ENCODE data around the gene MORN4.
"Not testable (repeated sequence)": the region's sequence is repeated elsewhere in the genome, so short reads cannot be mapped to it uniquely, and the experiment has no call there.

The MORN4 gene

GRCh38 chr10:97640868-97641811, 7.8 kb upstream of the MORN4 start:
- DNase-seq, result no peak

- peak; percentile 87 for DNase-seq
Measured at GRCh38 chr10:97640174-97640867, 7.0 kb upstream of the MORN4 start, which contains the start of gene PI4K2A. Gene PI4K2A, plus strand, starts transcription at chr10:97640671. Its CDS starts 72 bp downstream, at chr10:97640743.

DNA sequence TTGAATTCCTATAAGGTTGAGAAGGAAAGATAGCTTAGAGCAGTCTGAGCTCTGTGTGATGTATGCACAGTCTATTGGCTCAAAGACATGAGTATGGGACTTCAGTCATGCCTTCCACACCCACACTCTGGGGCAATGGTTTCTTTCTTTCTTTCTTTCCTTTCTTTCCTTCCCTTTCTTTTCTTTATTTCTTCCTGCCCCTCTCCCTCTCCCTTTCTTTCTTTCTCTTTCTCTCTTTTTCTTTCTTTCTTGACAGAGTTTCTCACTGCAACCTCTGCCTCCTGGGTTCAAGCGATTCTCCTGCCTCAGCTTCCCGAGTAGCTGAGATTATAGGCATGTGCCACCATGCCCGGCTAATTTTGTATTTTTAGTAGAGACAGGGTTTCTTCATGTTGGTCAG, 5.8 kb upstream of the MORN4 start:
- DNase-seq, result not testable (repeated sequence)

DNA sequence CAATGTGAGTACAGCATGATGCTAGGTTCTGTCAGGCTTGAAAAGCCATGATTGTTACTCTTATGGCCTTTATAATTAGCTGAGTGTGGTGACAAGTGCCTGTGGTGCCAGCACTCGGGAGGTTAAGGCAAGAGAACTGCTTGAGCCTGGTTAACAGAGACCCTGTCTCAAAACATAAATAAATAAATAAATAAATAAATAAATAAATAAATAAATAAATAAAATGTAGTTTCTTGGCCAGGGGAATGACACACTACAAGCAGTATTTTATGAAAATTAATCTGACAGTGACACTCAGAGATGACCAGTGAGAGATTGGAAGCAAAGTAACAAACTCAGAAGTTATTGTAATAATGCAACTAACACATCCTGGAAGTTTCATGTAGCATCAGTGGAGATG, 2.3 kb upstream of the MORN4 start:
- DNase-seq, result no peak

- no peak for DNase-seq
Measured at GRCh38 chr10:97633921-97634320, 621 bp upstream of the MORN4 start.

DNA sequence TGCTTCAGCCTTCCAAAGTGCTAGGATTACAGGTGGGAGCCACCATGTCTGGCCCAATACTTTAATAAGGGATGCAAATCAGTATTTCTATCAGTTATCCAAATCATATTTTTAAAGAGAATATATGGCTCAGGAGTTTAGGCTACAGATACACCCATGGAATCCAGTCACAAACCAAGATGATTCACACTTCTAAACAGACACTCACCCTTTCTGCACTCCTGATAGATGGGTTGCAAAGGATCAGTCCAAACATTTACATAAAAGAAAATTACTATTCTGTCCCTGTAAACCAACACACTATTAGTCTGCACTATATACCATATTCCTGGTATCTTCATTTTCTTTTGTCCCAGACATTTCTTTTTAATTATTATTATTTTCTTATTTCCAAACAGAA, 2.2 kb downstream of the MORN4 start:
- no peak for DNase-seq

DNA sequence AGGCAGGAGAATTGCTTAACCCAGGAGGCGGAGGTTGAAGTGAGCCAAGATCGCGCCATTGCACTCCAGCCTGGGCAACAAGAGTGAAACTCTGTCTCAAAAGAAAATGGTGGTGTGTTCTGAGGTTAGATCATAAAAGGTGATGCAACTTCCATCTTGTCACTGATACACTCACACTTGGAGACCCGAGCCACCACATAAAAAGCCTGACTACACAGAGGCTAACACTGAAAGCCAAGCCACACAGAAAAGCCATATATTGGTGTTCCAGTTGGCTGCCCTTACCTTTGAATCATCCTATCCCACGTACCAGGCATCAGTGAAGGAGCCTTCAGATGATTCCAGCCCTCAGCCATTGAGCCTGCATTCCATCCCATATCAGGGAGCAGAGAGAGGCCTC, 4.0 kb downstream of the MORN4 start:
- DNase-seq, result no peak

DNA sequence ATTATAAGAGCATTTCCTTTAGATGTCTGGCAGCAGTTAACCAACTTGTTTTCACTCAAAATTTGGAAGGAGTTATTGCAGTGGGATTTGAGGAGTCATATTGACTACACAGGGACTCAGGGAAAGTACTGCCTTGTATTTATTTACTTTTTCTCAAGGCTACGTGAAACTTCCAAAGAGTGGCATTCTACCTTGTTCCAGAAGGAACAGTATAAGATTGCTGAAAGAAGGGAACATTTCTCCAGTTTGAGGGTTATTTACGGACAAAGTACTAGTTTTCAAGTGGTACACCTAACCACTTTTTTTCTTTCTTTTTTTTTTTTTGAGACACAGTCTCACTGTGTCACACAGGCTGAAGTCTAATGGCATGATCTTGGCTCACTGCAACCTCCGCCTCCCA, 5.1 kb downstream of the MORN4 start:
- DNase-seq, result no peak

- no peak for DNase-seq
Measured at GRCh38 chr10:97627731-97628130, 5.6 kb downstream of the MORN4 start.

DNA sequence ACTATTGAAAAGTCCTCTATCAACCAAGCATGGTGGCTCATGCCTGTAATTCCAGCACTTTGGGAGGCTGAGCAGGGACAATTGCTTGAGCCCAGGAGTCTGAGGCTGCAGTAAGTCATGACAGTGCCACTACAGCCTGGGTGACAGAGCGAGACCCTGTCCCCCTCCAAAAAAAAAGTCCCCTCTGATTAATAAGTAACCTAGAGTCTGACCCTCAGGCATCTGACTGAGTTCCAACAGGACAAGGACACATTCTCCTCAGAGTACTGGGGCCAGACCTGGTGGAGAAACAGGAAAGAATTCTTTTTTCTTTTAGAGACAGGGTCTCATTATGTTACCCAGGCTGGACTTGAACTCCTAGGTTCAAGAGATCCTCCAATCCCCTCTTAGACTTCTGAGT, 10.0 kb downstream of the MORN4 start:
- no peak for DNase-seq

DNA sequence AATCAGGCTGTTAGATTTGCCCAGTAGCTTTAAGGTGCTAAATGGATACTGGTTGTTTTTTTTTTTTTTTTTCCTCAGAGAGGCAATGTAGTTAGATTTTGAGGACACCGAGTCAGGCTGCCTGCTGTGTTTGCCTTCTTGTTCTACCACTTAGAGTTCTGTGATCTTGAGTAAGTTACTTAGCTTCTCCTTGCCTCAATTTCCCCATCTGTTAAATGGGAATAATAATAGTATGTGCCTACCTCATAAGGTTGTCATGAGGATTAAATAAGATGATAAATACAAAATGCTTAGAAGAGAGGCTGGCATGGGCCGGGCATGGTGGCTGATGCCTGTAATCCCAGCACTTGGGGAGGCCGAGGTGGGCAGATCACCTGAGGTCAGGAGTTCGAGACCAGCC, 14.6 kb downstream of the MORN4 start:
- DNase-seq, result no peak

DNA sequence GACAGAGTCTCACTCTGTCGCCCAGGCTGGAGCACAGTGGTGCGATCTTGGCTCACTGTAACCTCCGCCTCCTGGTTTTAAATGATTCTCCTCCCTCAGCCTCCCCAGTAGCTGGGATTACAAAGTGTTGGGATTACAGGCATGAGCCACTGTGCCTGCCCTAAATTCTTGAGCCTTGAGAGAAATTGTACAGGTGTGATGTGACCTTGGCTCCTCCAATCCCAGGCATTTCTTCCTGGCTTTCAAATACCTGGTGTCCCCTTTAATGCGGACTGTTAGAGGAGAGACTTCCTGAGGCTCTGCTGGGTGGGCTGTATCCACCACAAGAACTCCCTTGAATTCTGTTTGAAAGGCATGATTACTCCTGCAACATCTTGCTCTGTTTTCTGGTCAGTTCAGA, 15.0 kb downstream of the MORN4 start:
- DNase-seq, result no peak

- no peak for DNase-seq
Measured at GRCh38 chr10:97612386-97612785, 20.9 kb downstream of the MORN4 start.

DNA sequence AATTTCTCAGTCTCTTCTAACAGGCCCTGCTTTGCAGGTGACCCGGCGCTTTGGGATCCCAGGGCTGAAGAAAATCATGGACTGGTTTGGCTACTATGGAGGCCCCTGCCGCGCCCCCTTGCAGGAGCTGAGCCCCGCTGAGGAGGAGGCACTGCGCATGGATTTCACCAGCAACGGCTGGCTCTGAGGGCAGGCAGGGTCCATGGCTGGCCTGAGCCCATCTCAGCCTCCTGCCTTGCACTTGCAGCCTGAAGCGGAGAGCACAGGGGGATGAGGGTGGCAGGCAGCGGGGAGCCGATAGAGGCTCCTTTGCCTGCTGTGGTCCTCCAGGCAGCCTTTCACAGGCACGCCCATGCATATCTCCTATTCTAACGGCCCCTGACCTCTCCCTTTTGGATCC, 21.8 kb downstream of the MORN4 start:
- no peak for DNase-seq

GRCh38 chr10:97608991-97609561, 24.2 kb downstream of the MORN4 start:
- DNase-seq, result no peak

- no peak for DNase-seq
Measured at GRCh38 chr10:97607095-97607636, 26.1 kb downstream of the MORN4 start.

DNA sequence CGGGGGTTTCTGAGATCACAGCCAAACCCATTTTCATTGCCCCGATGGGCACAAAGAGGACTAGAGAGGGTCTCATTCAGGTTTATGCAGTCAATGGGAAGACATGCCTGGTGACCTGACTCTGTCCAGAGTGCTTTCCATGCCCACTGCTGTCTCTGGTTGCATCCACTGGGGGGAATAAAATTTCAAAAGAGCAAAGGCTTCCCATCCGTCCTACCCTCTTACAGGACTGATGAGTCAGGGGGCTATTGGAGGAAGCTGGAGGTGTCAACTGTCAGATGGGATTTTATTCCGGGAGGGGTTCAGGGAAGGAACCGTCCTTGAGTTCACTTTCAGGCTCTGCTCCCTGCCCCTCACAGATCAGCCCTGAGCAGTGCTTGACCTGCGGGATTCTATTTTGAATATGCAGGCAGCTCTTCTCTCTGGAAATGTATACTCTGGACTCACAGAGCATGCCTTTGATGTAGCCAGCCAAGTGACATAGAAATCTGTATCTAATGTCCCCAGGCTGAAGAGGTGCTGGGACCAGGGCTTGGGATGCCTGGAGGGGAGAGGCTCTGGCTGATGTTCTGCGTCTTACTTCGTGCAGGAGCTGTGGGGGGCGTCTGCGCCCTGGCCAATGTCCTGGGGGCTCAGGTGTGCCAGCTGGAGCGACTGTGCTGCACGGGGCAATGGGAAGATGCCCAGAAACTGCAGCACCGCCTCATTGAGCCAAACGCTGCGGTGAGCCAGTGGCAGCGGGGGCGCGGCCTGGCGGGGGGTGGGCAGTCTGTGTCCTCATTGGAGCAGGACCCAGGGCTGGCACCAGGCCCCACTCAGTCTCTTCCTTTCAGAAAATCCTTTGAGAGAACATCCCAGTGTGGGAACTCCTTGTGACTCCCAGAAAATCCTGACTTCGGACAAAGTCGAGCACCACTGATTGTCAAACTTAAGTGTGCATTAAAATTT, 31.8 kb downstream of the MORN4 start:
- DNase-seq, result no peak

DNA sequence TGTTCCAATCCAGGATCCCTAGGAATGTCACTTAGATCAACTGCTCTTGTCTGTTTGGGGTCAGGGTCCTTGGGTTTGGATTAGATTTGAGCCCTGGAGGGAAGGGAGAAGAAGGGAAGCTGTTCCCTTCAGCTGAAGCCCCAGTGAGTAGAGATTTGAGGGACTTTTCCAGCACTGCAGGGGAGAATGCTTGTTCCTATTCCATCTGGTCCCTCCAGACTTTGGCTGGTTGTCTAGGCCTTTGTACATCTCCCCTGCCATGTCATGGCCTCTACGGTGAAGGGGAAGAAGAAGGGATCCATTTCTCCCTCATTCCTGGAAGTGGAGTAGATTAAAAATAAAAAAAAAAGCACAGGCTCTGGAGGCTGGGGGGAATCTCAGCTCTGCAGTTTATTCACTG, 32.7 kb downstream of the MORN4 start:
- no peak for DNase-seq

DNA sequence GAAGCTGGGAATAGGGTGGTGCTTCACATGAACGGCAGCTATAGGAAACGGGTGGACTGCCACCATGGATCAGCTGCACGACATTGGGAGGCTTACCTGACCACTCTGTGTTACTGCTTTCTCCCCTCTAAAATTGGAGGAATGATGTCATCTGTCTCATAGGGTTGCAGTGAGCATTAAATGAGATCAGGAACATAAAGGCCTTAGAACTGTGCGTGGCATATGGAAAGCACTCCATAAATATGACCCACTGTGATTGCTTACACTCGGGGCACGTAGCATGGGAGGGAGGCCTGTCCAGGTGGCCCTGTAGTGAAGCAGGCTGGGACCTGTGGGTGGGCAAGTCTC, 34.1 kb downstream of the MORN4 start:
- no peak for DNase-seq

DNA sequence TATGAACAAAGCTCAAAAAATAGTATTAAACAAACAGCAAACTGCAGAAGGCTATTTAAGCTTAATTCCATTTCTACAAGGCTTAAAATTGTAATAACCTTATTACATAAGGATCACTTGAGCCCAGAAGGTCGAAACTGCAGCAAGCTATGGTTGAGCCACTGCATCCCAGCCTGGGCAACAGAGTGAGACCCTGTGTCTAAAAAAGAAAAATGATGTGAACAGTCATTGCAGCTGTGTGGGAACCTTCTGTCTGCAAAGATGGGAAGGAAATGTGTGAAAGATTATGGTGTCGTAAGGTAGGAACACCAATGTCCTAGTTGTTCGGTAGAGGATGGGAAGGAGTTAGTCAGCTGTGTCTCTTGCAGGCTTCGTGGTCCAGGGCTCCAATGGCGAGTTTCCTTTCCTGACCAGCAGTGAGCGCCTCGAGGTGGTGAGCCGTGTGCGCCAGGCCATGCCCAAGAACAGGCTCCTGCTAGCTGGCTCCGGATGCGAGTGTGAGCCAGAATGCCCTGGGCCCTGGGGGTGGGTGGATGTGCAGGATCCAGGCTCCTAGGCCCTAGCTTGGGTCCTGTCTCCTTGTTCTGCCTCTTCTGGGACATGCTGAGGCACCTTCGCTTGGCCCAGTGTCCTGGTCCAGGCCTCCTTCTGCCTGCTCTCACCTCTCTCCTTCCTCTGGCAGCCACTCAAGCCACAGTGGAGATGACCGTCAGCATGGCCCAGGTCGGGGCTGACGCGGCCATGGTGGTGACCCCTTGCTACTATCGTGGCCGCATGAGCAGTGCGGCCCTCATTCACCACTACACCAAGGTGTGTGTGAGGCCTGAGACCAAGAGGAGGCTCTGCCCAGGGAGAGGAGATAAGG, 34.7 kb downstream of the MORN4 start:
- DNase-seq, result no peak

DNA sequence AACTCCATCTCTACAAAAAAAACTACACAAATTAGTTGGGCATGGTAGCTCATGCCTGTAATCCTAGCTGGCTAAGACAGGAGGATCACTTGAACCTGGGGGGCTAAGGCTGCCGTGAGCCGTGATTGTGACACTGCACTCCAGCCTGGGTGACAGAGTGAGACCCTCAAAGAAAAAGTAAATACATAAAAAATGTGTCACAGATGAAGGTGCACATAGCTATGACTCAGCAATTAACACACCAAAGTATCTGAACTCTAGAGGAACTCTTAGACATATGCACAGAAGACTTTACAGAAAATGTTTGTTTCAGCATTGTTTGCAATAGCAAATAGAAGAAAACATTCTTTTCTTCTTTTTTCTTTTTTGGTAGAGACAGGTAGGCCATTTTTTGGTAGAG, 35.5 kb downstream of the MORN4 start:
- DNase-seq, result no peak
